Trophoblast cell (in vitro differentiated cells and primary cell): ENCODE measurements around the gene TXNRD2.

ENCODE experiments used
- DNase-seq, 2 donors: peaks; one replicate each; pipeline ENCODE4 v3.0.0-alpha.2; 2016
- H2AFZ ChIP-seq: 2 replicates; pipeline ENCODE4 v1.6.1; 2013; ENCODE audit warnings: low read length, moderate library complexity, mild to moderate bottlenecking; ENCODE audit not compliant: insufficient read depth, poor library complexity
- H2AK5ac ChIP-seq: 2 replicates; pipeline ENCODE4 v1.6.1; 2013; ENCODE audit warnings: mild to moderate bottlenecking, low read length
- H2BK120ac ChIP-seq: 2 replicates; pipeline ENCODE4 v1.6.1; 2013; ENCODE audit warnings: low read length, mild to moderate bottlenecking, moderate library complexity; ENCODE audit not compliant: insufficient read depth, poor library complexity
- H2BK12ac ChIP-seq: 2 replicates; pipeline ENCODE4 v1.6.1; 2013; ENCODE audit warnings: mild to moderate bottlenecking, low read length, moderate library complexity
- H2BK5ac ChIP-seq: 2 replicates; pipeline ENCODE4 v1.6.1; 2013; ENCODE audit warnings: low read length, low read depth, moderate library complexity, mild to moderate bottlenecking; ENCODE audit not compliant: poor library complexity
- H3K14ac ChIP-seq: 2 replicates; pipeline ENCODE4 v1.6.1; 2013; ENCODE audit warnings: mild to moderate bottlenecking, low read length
- H3K18ac ChIP-seq: 2 replicates; pipeline ENCODE4 v1.6.1; 2013; ENCODE audit warnings: mild to moderate bottlenecking, low read length
- H3K23ac ChIP-seq: 2 replicates; pipeline ENCODE4 v1.6.1; 2013; ENCODE audit warnings: low read length
- H3K27ac ChIP-seq: 2 replicates; pipeline ENCODE4 v1.5.1; 2013; ENCODE audit warnings: low read depth, mild to moderate bottlenecking, inconsistent platforms, low read length, moderate library complexity
- H3K27me3 ChIP-seq: 2 replicates; pipeline ENCODE4 v1.6.1; 2013; ENCODE audit warnings: inconsistent platforms, mild to moderate bottlenecking, low read length, moderate library complexity; ENCODE audit not compliant: insufficient read depth
- H3K36me3 ChIP-seq, 2 experiments: 1 replicate in 1 of 2; 2 replicates in 1 of 2; pipeline ENCODE4 v1.6.1; 2013; ENCODE audit warnings: low read length in 2 of 2, mild to moderate bottlenecking in 2 of 2, moderate library complexity in 1 of 2; ENCODE audit not compliant: insufficient read depth in 2 of 2, control insufficient read depth in 1 of 2
- H3K4ac ChIP-seq: 2 replicates; pipeline ENCODE4 v1.6.1; 2013; ENCODE audit warnings: low read depth, mild to moderate bottlenecking, low read length, moderate library complexity
- H3K4me1 ChIP-seq, 2 experiments: 1 replicate in 1 of 2; 2 replicates in 1 of 2; pipeline ENCODE4 v1.6.1; 2013; ENCODE audit warnings: low read length in 2 of 2, mild to moderate bottlenecking in 2 of 2, moderate library complexity in 1 of 2; ENCODE audit not compliant: insufficient read depth in 2 of 2, control insufficient read depth in 1 of 2
- H3K4me2 ChIP-seq: 2 replicates; pipeline ENCODE4 v1.6.1; 2013; ENCODE audit warnings: inconsistent platforms, mild to moderate bottlenecking, low read length, moderate library complexity
- H3K4me3 ChIP-seq: 2 replicates; pipeline ENCODE4 v1.5.1; 2013; ENCODE audit warnings: mild to moderate bottlenecking, low read depth, low read length, inconsistent platforms
- H3K79me1 ChIP-seq: one replicate; pipeline ENCODE4 v1.6.1; 2013; ENCODE audit warnings: low read length
- H3K79me2 ChIP-seq: 2 replicates; pipeline ENCODE4 v1.6.1; 2013; ENCODE audit warnings: low read length, mild to moderate bottlenecking; ENCODE audit not compliant: control insufficient read depth, insufficient read depth, poor library complexity
- H3K9ac ChIP-seq: 2 replicates; pipeline ENCODE4 v1.6.1; 2013; ENCODE audit warnings: mild to moderate bottlenecking, low read length
- H3K9me3 ChIP-seq: 2 replicates; pipeline ENCODE4 v1.6.1; 2013; ENCODE audit warnings: low read depth, mild to moderate bottlenecking, control low read depth, inconsistent platforms, low read length; ENCODE audit not compliant: insufficient read depth
- H4K12ac ChIP-seq: 2 replicates; pipeline ENCODE4 v1.6.1; 2013; ENCODE audit warnings: low read depth, mild to moderate bottlenecking, low read length, moderate library complexity
- H4K8ac ChIP-seq: 2 replicates; pipeline ENCODE4 v1.6.1; 2013; ENCODE audit warnings: low read depth, mild to moderate bottlenecking, low read length, moderate library complexity
- H4K91ac ChIP-seq: one replicate; pipeline ENCODE4 v1.6.1; 2013; ENCODE audit warnings: low read depth, mild to moderate bottlenecking, low read length, moderate library complexity
- WGBS: extraction: QIAGEN DNeasy Blood & Tissue Kit; methylation state at CpG from one replicate; pipeline ENCODE4 v1.1.7; 2013; ENCODE audit warnings: missing lambda C conversion rate; ENCODE audit not compliant: insufficient read length, insufficient coverage; ENCODE audit errors: extremely low coverage; 5-methylcytosine and 5-hydroxymethylcytosine counted together

The TXNRD2 gene

GRCh38 chr22:19914201-19914943 is 27.2 kb downstream of the TXNRD2 start:
- WGBS, result no CpG with 5 or more reads among the region's 9 CpGs
- H3K79me2 ChIP-seq, result no peaks in the 10 kb centered on the region
- H3K14ac ChIP-seq, result no peak overlapping the region
- H4K12ac ChIP-seq, result no peak overlapping the region
- no peak overlapping the region for H4K91ac ChIP-seq
- no peak overlapping the region for H4K8ac ChIP-seq
- no peak overlapping the region for H3K9ac ChIP-seq
- no peak overlapping the region for H3K18ac ChIP-seq
- H3K9me3 ChIP-seq, result peaks cover 6% of the 10 kb centered on the region
- H3K4me2 ChIP-seq, result no peak overlapping the region
- no peaks in the 10 kb centered on the region for H3K4me1 ChIP-seq
- no peak overlapping the region for H3K27ac ChIP-seq
- H3K4ac ChIP-seq, result no peak overlapping the region
- no peak overlapping the region for H2BK12ac ChIP-seq
- no peaks in the 10 kb centered on the region for H3K36me3 ChIP-seq
- no peaks in the 10 kb centered on the region for H3K27me3 ChIP-seq
- no peak overlapping the region for H3K4me3 ChIP-seq
- no peak overlapping the region for H2AFZ ChIP-seq
- H2AK5ac ChIP-seq, result no peak overlapping the region
- no peak for DNase-seq
- peaks cover 4% of the 10 kb centered on the region for H3K79me1 ChIP-seq
- no peak overlapping the region for H3K23ac ChIP-seq
- no peak overlapping the region for H2BK120ac ChIP-seq
- no peak overlapping the region for H2BK5ac ChIP-seq

- no peaks in the 10 kb centered on the region for H3K79me2 ChIP-seq
- no peak overlapping the region for H3K4ac ChIP-seq
- peaks cover 4% of the 10 kb centered on the region for H3K79me1 ChIP-seq
- H2AK5ac ChIP-seq, result no peak overlapping the region
- H4K8ac ChIP-seq, result no peak overlapping the region
- no peak overlapping the region for H2AFZ ChIP-seq
- H3K9ac ChIP-seq, result no peak overlapping the region
- no CpG with 5 or more reads among the region's 6 CpGs for WGBS
- H3K4me1 ChIP-seq, result no peaks in the 10 kb centered on the region
- H3K14ac ChIP-seq, result no peak overlapping the region
- no peak overlapping the region for H2BK12ac ChIP-seq
- peaks cover 6% of the 10 kb centered on the region for H3K9me3 ChIP-seq
- no peak overlapping the region for H3K4me2 ChIP-seq
- no peaks in the 10 kb centered on the region for H3K27me3 ChIP-seq
- H4K91ac ChIP-seq, result no peak overlapping the region
- DNase-seq, result no peak
- no peak overlapping the region for H3K23ac ChIP-seq
- no peak overlapping the region for H2BK120ac ChIP-seq
- no peaks in the 10 kb centered on the region for H3K36me3 ChIP-seq
- H4K12ac ChIP-seq, result no peak overlapping the region
- no peak overlapping the region for H3K4me3 ChIP-seq
- no peak overlapping the region for H2BK5ac ChIP-seq
- no peak overlapping the region for H3K27ac ChIP-seq
- no peak overlapping the region for H3K18ac ChIP-seq
Measured at GRCh38 chr22:19913337-19913936, 28.2 kb downstream of the TXNRD2 start.

- Histone ChIP-seq H3K27ac (no peak overlapping the region), H2BK5ac (no peak overlapping the region), H2BK120ac (no peak overlapping the region), H3K4me1 (no peaks in the 10 kb centered on the region), H2BK12ac (no peak overlapping the region), H3K36me3 (no peaks in the 10 kb centered on the region), H3K9me3 (peaks cover 6% of the 10 kb centered on the region), H3K4me3 (no peak overlapping the region), H3K4ac (no peak overlapping the region), H3K79me2 (no peaks in the 10 kb centered on the region), H3K79me1 (peaks cover 4% of the 10 kb centered on the region), H3K14ac (no peak overlapping the region), H4K91ac (no peak overlapping the region), H2AK5ac (no peak overlapping the region), H3K9ac (no peak overlapping the region), H3K23ac (no peak overlapping the region), H3K27me3 (no peaks in the 10 kb centered on the region), H4K12ac (no peak overlapping the region), H3K4me2 (no peak overlapping the region), H3K18ac (no peak overlapping the region), H4K8ac (no peak overlapping the region), H2AFZ (no peak overlapping the region)
- no peak for DNase-seq
- WGBS, result no CpG with 5 or more reads among the region's 20 CpGs
Measured at GRCh38 chr22:19912271-19912999, 29.2 kb downstream of the TXNRD2 start.

- H3K4ac ChIP-seq, result no peak overlapping the region
- no peaks in the 10 kb centered on the region for H3K27me3 ChIP-seq
- H3K18ac ChIP-seq, result no peak overlapping the region
- no peak for DNase-seq
- no peak overlapping the region for H4K8ac ChIP-seq
- H4K91ac ChIP-seq, result no peak overlapping the region
- no peak overlapping the region for H3K4me2 ChIP-seq
- H2BK5ac ChIP-seq, result no peak overlapping the region
- no peaks in the 10 kb centered on the region for H3K36me3 ChIP-seq
- no peak overlapping the region for H2BK12ac ChIP-seq
- H3K9me3 ChIP-seq, result peaks cover 6% of the 10 kb centered on the region
- no peak overlapping the region for H4K12ac ChIP-seq
- H3K23ac ChIP-seq, result no peak overlapping the region
- no peak overlapping the region for H3K9ac ChIP-seq
- H2AK5ac ChIP-seq, result no peak overlapping the region
- H2BK120ac ChIP-seq, result no peak overlapping the region
- no peak overlapping the region for H3K4me3 ChIP-seq
- no CpG with 5 or more reads among the region's 12 CpGs for WGBS
- no peak overlapping the region for H3K14ac ChIP-seq
- H3K79me1 ChIP-seq, result peaks cover 4% of the 10 kb centered on the region
- H3K27ac ChIP-seq, result no peak overlapping the region
- H3K4me1 ChIP-seq, result no peaks in the 10 kb centered on the region
- H3K79me2 ChIP-seq, result no peaks in the 10 kb centered on the region
- H2AFZ ChIP-seq, result no peak overlapping the region
Measured at GRCh38 chr22:19911540-19912270, 29.9 kb downstream of the TXNRD2 start.
